ENCODE measurements around the gene PHKB. TPM values are rescaled to one million over a fixed set of nuclear protein-coding genes. Genes with fewer than 3 reads are reported as not detected.
"Not testable (repeated sequence)": the region's sequence is repeated elsewhere in the genome, so short reads cannot be mapped to it uniquely, and the experiment has no call there.

The PHKB gene
- total and polyA plus RNA-seq, 2 donors from 2014 or later: 48.3 to 80.5 TPM

- H3K9me3 ChIP-seq (ENCODE audit: control insufficient read depth in 2 of 3, insufficient read depth in 1 of 3, low read length in 3 of 3): no peaks in the 10 kb centered on the region
- no peak overlapping the region for H3K9ac ChIP-seq (ENCODE audit: low read length in 3 of 3)
- H3K27me3 ChIP-seq (ENCODE audit: control insufficient read depth, insufficient read depth, low read length): no peaks in the 10 kb centered on the region
- DNase-seq (no peak), FAIRE-seq (no peak)
- H3K27ac ChIP-seq (ENCODE audit: low read depth in 2 of 2, low read length in 2 of 2): no peak overlapping the region
- no peak overlapping the region for H3K4me3 ChIP-seq (ENCODE audit: low read length in 3 of 3)
- H3K4me1 ChIP-seq (ENCODE audit: control insufficient read depth in 2 of 3, insufficient read depth in 2 of 3, low read depth in 1 of 3, low read length in 3 of 3): no peaks in the 10 kb centered on the region
- intact Hi-C loops (cut with DNase I): no loop called here
- TF ChIP-seq CTCF (IDR thresholded peaks at IDR 0.05; ENCODE audit: borderline replicate concordance, extremely low read depth, insufficient read depth): no peak
- H3K36me3 ChIP-seq (ENCODE audit: control insufficient read depth in 2 of 3, insufficient read depth in 3 of 3, low read length in 3 of 3): peaks cover 0 to 10% (median 2%) of the 10 kb centered on the region in 3 donors
Observed at GRCh38 chr16:47424846-47425245, 36.3 kb upstream of the PHKB start.

- no peak for FAIRE-seq
- no peak for TF ChIP-seq CTCF (IDR thresholded peaks at IDR 0.05; ENCODE audit: borderline replicate concordance, extremely low read depth, insufficient read depth)
- Histone ChIP-seq H3K4me1 (ENCODE audit: control insufficient read depth in 2 of 3, insufficient read depth in 2 of 3, low read depth in 1 of 3, low read length in 3 of 3) (no peaks in the 10 kb centered on the region), H3K36me3 (ENCODE audit: control insufficient read depth in 2 of 3, insufficient read depth in 3 of 3, low read length in 3 of 3) (peaks cover 0 to 10% (median 0%) of the 10 kb centered on the region in 3 donors), H3K9me3 (ENCODE audit: control insufficient read depth in 2 of 3, insufficient read depth in 1 of 3, low read length in 3 of 3) (no peaks in the 10 kb centered on the region), H3K9ac (ENCODE audit: low read length in 3 of 3) (no peak overlapping the region), H3K4me3 (ENCODE audit: low read length in 3 of 3) (no peak overlapping the region), H3K27ac (ENCODE audit: low read depth in 2 of 2, low read length in 2 of 2) (no peak overlapping the region), H3K27me3 (ENCODE audit: control insufficient read depth, insufficient read depth, low read length) (no peaks in the 10 kb centered on the region)
- DNase-seq: no peak
- intact Hi-C loops (cut with DNase I): no loop called here
Observed at GRCh38 chr16:47426806-47427205, 34.3 kb upstream of the PHKB start.

- FAIRE-seq: no peak
- intact Hi-C loops (cut with DNase I): no loop called here
Observed at GRCh38 chr16:47431960-47432359, 29.2 kb upstream of the PHKB start.

GRCh38 chr16:47434274-47434673, 26.9 kb upstream of the PHKB start:
- H3K9me3 ChIP-seq (ENCODE audit: control insufficient read depth in 2 of 3, insufficient read depth in 1 of 3, low read length in 3 of 3); FAIRE-seq: not testable (repeated sequence)

More at GRCh38 chr16:47431960-47432359, 29.2 kb upstream of the PHKB start:
- H3K27ac ChIP-seq (ENCODE audit: low read depth in 2 of 2, low read length in 2 of 2): no peak overlapping the region
- H3K4me3 ChIP-seq (ENCODE audit: low read length in 3 of 3): no peak overlapping the region
- H3K27me3 ChIP-seq (ENCODE audit: control insufficient read depth, insufficient read depth, low read length): no peaks in the 10 kb centered on the region
- no peaks in the 10 kb centered on the region for H3K4me1 ChIP-seq (ENCODE audit: control insufficient read depth in 2 of 3, insufficient read depth in 2 of 3, low read depth in 1 of 3, low read length in 3 of 3)
- DNase-seq: no peak
- no peak overlapping the region for H3K9ac ChIP-seq (ENCODE audit: low read length in 3 of 3)
- no peak for TF ChIP-seq CTCF (IDR thresholded peaks at IDR 0.05; ENCODE audit: borderline replicate concordance, extremely low read depth, insufficient read depth)
- H3K9me3 ChIP-seq (ENCODE audit: control insufficient read depth in 2 of 3, insufficient read depth in 1 of 3, low read length in 3 of 3): no peaks in the 10 kb centered on the region
- H3K36me3 ChIP-seq (ENCODE audit: control insufficient read depth in 2 of 3, insufficient read depth in 3 of 3, low read length in 3 of 3): peaks cover 0 to 4% (median 0%) of the 10 kb centered on the region in 3 donors

GRCh38 chr16:47440066-47440465, 21.1 kb upstream of the PHKB start:
- H3K9ac ChIP-seq (ENCODE audit: low read length in 3 of 3); H3K36me3 ChIP-seq (ENCODE audit: control insufficient read depth in 2 of 3, insufficient read depth in 3 of 3, low read length in 3 of 3); H3K27me3 ChIP-seq (ENCODE audit: control insufficient read depth, insufficient read depth, low read length); H3K4me1 ChIP-seq (ENCODE audit: control insufficient read depth in 2 of 3, insufficient read depth in 2 of 3, low read depth in 1 of 3, low read length in 3 of 3); H3K9me3 ChIP-seq (ENCODE audit: control insufficient read depth in 2 of 3, insufficient read depth in 1 of 3, low read length in 3 of 3); intact Hi-C loops (cut with DNase I); FAIRE-seq; H3K27ac ChIP-seq (ENCODE audit: low read depth in 2 of 2, low read length in 2 of 2); DNase-seq; H3K4me3 ChIP-seq (ENCODE audit: low read length in 3 of 3): not testable (repeated sequence)

More at GRCh38 chr16:47434274-47434673, 26.9 kb upstream of the PHKB start:
- H3K9ac ChIP-seq (ENCODE audit: low read length in 3 of 3); H3K4me1 ChIP-seq (ENCODE audit: control insufficient read depth in 2 of 3, insufficient read depth in 2 of 3, low read depth in 1 of 3, low read length in 3 of 3); H3K27me3 ChIP-seq (ENCODE audit: control insufficient read depth, insufficient read depth, low read length); H3K27ac ChIP-seq (ENCODE audit: low read depth in 2 of 2, low read length in 2 of 2); H3K4me3 ChIP-seq (ENCODE audit: low read length in 3 of 3); intact Hi-C loops (cut with DNase I); H3K36me3 ChIP-seq (ENCODE audit: control insufficient read depth in 2 of 3, insufficient read depth in 3 of 3, low read length in 3 of 3); DNase-seq: not testable (repeated sequence)

- intact Hi-C loops (cut with DNase I); H3K4me1 ChIP-seq (ENCODE audit: control insufficient read depth in 2 of 3, insufficient read depth in 2 of 3, low read depth in 1 of 3, low read length in 3 of 3); H3K9ac ChIP-seq (ENCODE audit: low read length in 3 of 3); H3K4me3 ChIP-seq (ENCODE audit: low read length in 3 of 3); FAIRE-seq; H3K36me3 ChIP-seq (ENCODE audit: control insufficient read depth in 2 of 3, insufficient read depth in 3 of 3, low read length in 3 of 3); DNase-seq; H3K27me3 ChIP-seq (ENCODE audit: control insufficient read depth, insufficient read depth, low read length); H3K27ac ChIP-seq (ENCODE audit: low read depth in 2 of 2, low read length in 2 of 2); H3K9me3 ChIP-seq (ENCODE audit: control insufficient read depth in 2 of 3, insufficient read depth in 1 of 3, low read length in 3 of 3): not testable (repeated sequence)
Observed at GRCh38 chr16:47442884-47443283, 18.2 kb upstream of the PHKB start.

All from kidney (tissue), 14 donors.